GM12878 (cell line): Measurements from ENCODE around the gene ABR. TPM values are rescaled to one million over a fixed set of nuclear protein-coding genes. Genes with fewer than 3 reads are reported as not detected.

Experiments
- ATAC-seq: fragments of 200-7000 bp; cut with Tn5 transposase; 3 replicates; pipeline ENCODE4 v1.9.1; 2020; ENCODE audit warnings: mild to moderate bottlenecking, moderate library complexity
- BruUV-seq: library from RNA; stranded (reverse); fragments of 400-500 nt; replicated peaks from 2 replicates; lab custom pipeline; 2021; lab: Mats Ljungman, UMichigan
- CTCF ChIA-PET: fragments of 300-600 bp; sonication (Branson Sonifier 250); formaldehyde crosslinking; extraction: SDS; loops from one replicate; lab custom pipeline; 2021; ENCODE audit warnings: inconsistent platforms; lab: Yijun Ruan, JAX
- POLR2A ChIA-PET: fragments of 350-600 bp; formaldehyde crosslinking; extraction: SDS; loops from one replicate; lab custom pipeline; 2021; ENCODE audit warnings: inconsistent platforms; lab: Charles Lee
- RAD21 ChIA-PET: fragments of 300-600 bp; sonication (Branson Sonifier 250); formaldehyde crosslinking; loops from one replicate; lab custom pipeline; 2023; ENCODE audit warnings: antibody characterized with exemption; ENCODE audit not compliant: unreplicated experiment; lab: Charles Lee
- SMC1A ChIA-PET: fragments of 300-600 bp; sonication (Branson Sonifier 250); formaldehyde crosslinking; loops from one replicate; lab custom pipeline; 2023; ENCODE audit not compliant: unreplicated experiment, uncharacterized antibody; lab: Charles Lee
- DNase-seq: peaks from one replicate; pipeline ENCODE4 v3.0.0-alpha.2; 2011; ENCODE audit warnings: low read depth, low spot score
- FAIRE-seq: peaks from 3 replicates; lab custom pipeline; 2011; peaks lifted over from hg19 to GRCh38; lab: Jason Lieb, UNC
- H2AFZ ChIP-seq: 2 replicates; pipeline ENCODE4 v1.6.0; 2011; ENCODE audit warnings: low read depth, low read length, control low read depth; ENCODE audit not compliant: control insufficient read depth
- H3K27ac ChIP-seq: 2 replicates; pipeline ENCODE4 v1.5.1; 2011; ENCODE audit warnings: control low read depth; ENCODE audit not compliant: control insufficient read depth, insufficient read depth
- H3K27me3 ChIP-seq, 2 experiments: replicated peaks in 1 of 2; 2 replicates each; pipeline versions ENCODE4 v1.6.0 to v1.6.1; 2011; ENCODE audit warnings: low read length in 1 of 2; ENCODE audit not compliant: control insufficient read depth in 2 of 2, insufficient read depth in 2 of 2
- H3K36me3 ChIP-seq, 2 experiments: 2 replicates each; pipeline ENCODE4 v1.5.1; 2011; ENCODE audit warnings: low read length in 1 of 2; ENCODE audit not compliant: control insufficient read depth in 2 of 2, insufficient read depth in 2 of 2
- H3K4me1 ChIP-seq: 2 replicates; pipeline ENCODE4 v1.6.1; 2011; ENCODE audit warnings: mild to moderate bottlenecking, low read length, moderate library complexity, mixed read lengths; ENCODE audit not compliant: control insufficient read depth, insufficient read depth
- H3K4me2 ChIP-seq: 2 replicates; pipeline ENCODE4 v1.6.0; 2011; ENCODE audit warnings: control low read depth; ENCODE audit not compliant: control insufficient read depth, insufficient read depth
- H3K4me3 ChIP-seq: fragments of 200-600 bp; sonication (generic); 2 replicates; pipeline ENCODE4 v1.5.1; 2016
- H3K79me2 ChIP-seq: 2 replicates; pipeline ENCODE4 v1.6.0; 2011; ENCODE audit warnings: low read length; ENCODE audit not compliant: control insufficient read depth, insufficient read depth
- H3K9ac ChIP-seq: 2 replicates; pipeline ENCODE4 v1.8.0; 2011; ENCODE audit warnings: low read length, control low read depth, mixed read lengths; ENCODE audit not compliant: control insufficient read depth, insufficient read depth
- H3K9me3 ChIP-seq: replicated peaks from 3 replicates; pipeline ENCODE4 v1.5.1; 2011; ENCODE audit warnings: mild to moderate bottlenecking, low read length; ENCODE audit not compliant: control insufficient read depth, insufficient read depth
- H4K20me1 ChIP-seq: 2 replicates; pipeline ENCODE4 v1.6.0; 2011; ENCODE audit not compliant: control insufficient read depth, insufficient read depth
- CHD2 ChIP-seq: IDR thresholded peaks from 2 replicates; pipeline ENCODE4 v1.6.1; 2011; ENCODE audit warnings: low read depth, low read length, improper control_type of control experiment, borderline replicate concordance
- CTCF ChIP-seq, 3 experiments: IDR thresholded peaks in 2 of 3; conservative IDR thresholded peaks in 1 of 3; 2 replicates each; pipeline ENCODE4 v1.5.1; 2011; ENCODE audit warnings: low read depth in 3 of 3, low read length in 3 of 3, mild to moderate bottlenecking in 3 of 3, control low read depth in 2 of 3, moderate library complexity in 2 of 3, inconsistent platforms in 1 of 3, mixed read lengths in 1 of 3; ENCODE audit not compliant: control insufficient read depth in 2 of 3, insufficient read depth in 1 of 3; ENCODE audit errors: extremely low read depth in 1 of 3
- MEF2B ChIP-seq: fragments of 450-650 bp; IDR thresholded peaks from 2 replicates; pipeline ENCODE4 v1.6.1; 2018; ENCODE audit warnings: mild to moderate bottlenecking, moderate library complexity; ENCODE audit not compliant: partially characterized antibody, poor library complexity, severe bottlenecking
- PAX5 ChIP-seq: IDR thresholded peaks from 2 replicates; pipeline ENCODE4 v1.6.1; 2011; ENCODE audit warnings: low read depth, low read length, borderline replicate concordance
- POU2F2 ChIP-seq: IDR thresholded peaks from 3 replicates; pipeline ENCODE4 v1.6.1; 2011; ENCODE audit warnings: low read depth, mild to moderate bottlenecking, low read length, borderline replicate concordance
- RBBP5 ChIP-seq: fragments of 200-600 bp; sonication (generic); conservative IDR thresholded peaks from 2 replicates; pipeline ENCODE4 v1.6.1; 2016
- SIN3A ChIP-seq: IDR thresholded peaks from 2 replicates; pipeline ENCODE4 v1.6.1; 2012; ENCODE audit warnings: low read depth, low read length, improper control_type of control experiment
- SREBF2 ChIP-seq: IDR thresholded peaks from 2 replicates; pipeline ENCODE4 v1.6.1; 2012; ENCODE audit warnings: mild to moderate bottlenecking, low read length
- USF2 ChIP-seq: IDR thresholded peaks from 2 replicates; pipeline ENCODE4 v1.6.1; 2011; ENCODE audit warnings: low read depth, low read length, improper control_type of control experiment, borderline replicate concordance
- YBX1 ChIP-seq: fragments of 450-650 bp; IDR thresholded peaks from 2 replicates; pipeline ENCODE4 v1.6.1; 2016; ENCODE audit warnings: antibody characterized with exemption
- ZBED1 ChIP-seq: IDR thresholded peaks from 2 replicates; pipeline ENCODE4 v1.6.1; 2016; ENCODE audit warnings: borderline replicate concordance
- ZBTB40 ChIP-seq: fragments of 450-650 bp; IDR thresholded peaks from 2 replicates; pipeline ENCODE4 v1.6.1; 2016; ENCODE audit warnings: mild to moderate bottlenecking, moderate library complexity, borderline replicate concordance
- WGBS: methylation state at CpG from one replicate; pipeline ENCODE4 v1.1.6; 2016; ENCODE audit warnings: low lambda C conversion rate; ENCODE audit not compliant: insufficient replicate concordance, insufficient coverage; ENCODE audit errors: missing lambda C conversion rate; 5-methylcytosine and 5-hydroxymethylcytosine counted together
- in situ Hi-C: fragments of 300-500 bp; cut with MboI; formaldehyde crosslinking; loops from 9 replicates; pipeline ENCODE4 v1.14.3; 2018; ENCODE audit warnings: mixed read lengths
- intact Hi-C: fragments of 100-400 bp; cut with micrococcal nuclease; formaldehyde crosslinking; loops from one replicate; pipeline ENCODE4 v1.14.2; 2022; ENCODE audit not compliant: unreplicated experiment
- polyA plus RNA-seq, 11 experiments: library from polyadenylated mRNA; depleted of rRNA in 4 of 11; unstranded in 6 of 11; stranded (reverse) in 5 of 11; fragments of >200 nt; fragmentation: Nextera tagmentation in 4 of 11; fragmentation: Illumina TruSeq in 1 of 11; extraction: Ambion mirVana in 4 of 11; extraction: Trizol in 1 of 11; gene quantifications; 1 replicate in 1 of 11; 2 replicates in 10 of 11; pipeline versions ENCODE4 v1.2.1 to v1.2.3, GENCODE V29; 2011 to 2016; ENCODE audit warnings: inconsistent platforms in 2 of 11, missing spikeins in 2 of 11, low read depth in 1 of 11
- total RNA-seq, 4 experiments: library from RNA; depleted of rRNA in 3 of 4; stranded (reverse); fragments of >200 nt in 3 of 4; fragmentation: Illumina TruSeq in 1 of 4; extraction: Trizol in 1 of 4; gene quantifications; 2 replicates each; pipeline versions ENCODE4 v1.2.1 to v1.2.3, GENCODE V29; 2013 to 2021

Gene ABR
- total and polyA plus RNA-seq, 10 of the 15 experiments (the other 5 are each of a cell fraction or from before 2014, with no cell fraction given), result 1.4 to 112 (median 30.0) TPM

GRCh38 chr17:1054656-1055055 lies 125.1 kb downstream of the ABR start (continued):
- TF ChIP-seq USF2 (no peak), ZBED1 (no peak)

- ATAC-seq (no peak), DNase-seq (no peak), FAIRE-seq (no peak)
- ChIA-PET RAD21 (interaction anchor here (0.6 kb wide), 1 partner anchor 265 kb away, joined by 3 read pairs; no protein-coding TSS in a partner anchor), POLR2A (no interaction called here), CTCF (no interaction called here), SMC1A (interaction anchor here (0.5 kb wide), 1 partner anchor 905 kb away, joined by 3 read pairs; no protein-coding TSS in a partner anchor)
- Histone ChIP-seq H3K4me2 (no peak overlapping the region), H2AFZ (no peak overlapping the region), H3K79me2 (no peaks in the 10 kb centered on the region), H3K27ac (no peak overlapping the region), H3K4me3 (no peak overlapping the region), H3K27me3 (no peaks in the 10 kb centered on the region), H3K9me3 (no peaks in the 10 kb centered on the region), H3K4me1 (no peaks in the 10 kb centered on the region), H3K36me3 (peaks cover 10 to 15% of the 10 kb centered on the region in 2 experiments), H3K9ac (no peak overlapping the region), H4K20me1 (no peaks in the 10 kb centered on the region; the same call in 1 of the 2 replicates)
- in situ Hi-C loops, result no loop called here
- no TSS peak for BruUV-seq
- intact Hi-C loops, result no loop called here
- TF ChIP-seq SIN3A (no peak), ZBTB40 (no peak), YBX1 (no peak), POU2F2 (no peak), SREBF2 (no peak), CHD2 (no peak), PAX5 (no peak), MEF2B (no peak), RBBP5 (no peak), CTCF (IDR thresholded peaks at IDR 0.05 in 2 of 3, conservative IDR thresholded peaks at IDR 0.05 in 1 of 3; ENCODE audit: control insufficient read depth in 2 of 3, extremely low read depth in 1 of 3, insufficient read depth in 1 of 3, low read depth in 3 of 3, low read length in 3 of 3) (no peak)
- WGBS, result 96% methylated on average over 34 of the region's 35 CpGs
Observed at GRCh38 chr17:1053661-1054360, 126.0 kb downstream of the ABR start.
